ENCODE measurements around the gene SPDYE4.

GRCh38 chr17:8791248-8791909 lies 33.0 kb upstream of the SPDYE4 start:
- no peak for TF ChIP-seq CTCF (IDR thresholded peaks at IDR 0.05)
- no peak for TF ChIP-seq POLR2A (IDR thresholded peaks at IDR 0.05)
- no peak for TF ChIP-seq POLR2AphosphoS5 (IDR thresholded peaks at IDR 0.05)
- TF ChIP-seq EP300 (IDR thresholded peaks at IDR 0.05): no peak
